Measurements from ENCODE around the gene OR2S2.

The OR2S2 gene

GRCh38 chr9:35974800-35975199 is 16.8 kb upstream of the OR2S2 start:
- TF ChIP-seq TAF1 (IDR thresholded peaks at IDR 0.05; ENCODE audit: borderline replicate concordance, insufficient read depth, low read length), result no peak
- TF ChIP-seq, protein P1, sequence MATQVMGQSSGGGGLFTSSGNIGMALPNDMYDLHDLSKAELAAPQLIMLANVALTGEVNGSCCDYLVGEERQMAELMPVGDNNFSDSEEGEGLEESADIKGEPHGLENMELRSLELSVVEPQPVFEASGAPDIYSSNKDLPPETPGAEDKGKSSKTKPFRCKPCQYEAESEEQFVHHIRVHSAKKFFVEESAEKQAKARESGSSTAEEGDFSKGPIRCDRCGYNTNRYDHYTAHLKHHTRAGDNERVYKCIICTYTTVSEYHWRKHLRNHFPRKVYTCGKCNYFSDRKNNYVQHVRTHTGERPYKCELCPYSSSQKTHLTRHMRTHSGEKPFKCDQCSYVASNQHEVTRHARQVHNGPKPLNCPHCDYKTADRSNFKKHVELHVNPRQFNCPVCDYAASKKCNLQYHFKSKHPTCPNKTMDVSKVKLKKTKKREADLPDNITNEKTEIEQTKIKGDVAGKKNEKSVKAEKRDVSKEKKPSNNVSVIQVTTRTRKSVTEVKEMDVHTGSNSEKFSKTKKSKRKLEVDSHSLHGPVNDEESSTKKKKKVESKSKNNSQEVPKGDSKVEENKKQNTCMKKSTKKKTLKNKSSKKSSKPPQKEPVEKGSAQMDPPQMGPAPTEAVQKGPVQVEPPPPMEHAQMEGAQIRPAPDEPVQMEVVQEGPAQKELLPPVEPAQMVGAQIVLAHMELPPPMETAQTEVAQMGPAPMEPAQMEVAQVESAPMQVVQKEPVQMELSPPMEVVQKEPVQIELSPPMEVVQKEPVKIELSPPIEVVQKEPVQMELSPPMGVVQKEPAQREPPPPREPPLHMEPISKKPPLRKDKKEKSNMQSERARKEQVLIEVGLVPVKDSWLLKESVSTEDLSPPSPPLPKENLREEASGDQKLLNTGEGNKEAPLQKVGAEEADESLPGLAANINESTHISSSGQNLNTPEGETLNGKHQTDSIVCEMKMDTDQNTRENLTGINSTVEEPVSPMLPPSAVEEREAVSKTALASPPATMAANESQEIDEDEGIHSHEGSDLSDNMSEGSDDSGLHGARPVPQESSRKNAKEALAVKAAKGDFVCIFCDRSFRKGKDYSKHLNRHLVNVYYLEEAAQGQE (IDR thresholded peaks at IDR 0.05; ENCODE audit: insufficient read depth in 1 of 2, low read depth in 2 of 2, low read length in 2 of 2), result no peak
- no peak for TF ChIP-seq POLR2AphosphoS5 (IDR thresholded peaks at IDR 0.05; ENCODE audit: low read depth, low read length)
- no peak for TF ChIP-seq FOXP2 (optimal IDR thresholded peaks at IDR 0.05; ENCODE audit: borderline replicate concordance, extremely low read depth, extremely low read length, insufficient read depth)
- TF ChIP-seq SIN3A (IDR thresholded peaks at IDR 0.05; ENCODE audit: borderline replicate concordance, insufficient read depth, low read length), result no peak

GRCh38 chr9:35972093-35972492 is 14.1 kb upstream of the OR2S2 start:
- TF ChIP-seq SIN3A (IDR thresholded peaks at IDR 0.05; ENCODE audit: borderline replicate concordance, insufficient read depth, low read length), result no peak
- TF ChIP-seq POLR2AphosphoS5 (IDR thresholded peaks at IDR 0.05; ENCODE audit: low read depth, low read length), result no peak
- no peak for TF ChIP-seq FOXP2 (optimal IDR thresholded peaks at IDR 0.05; ENCODE audit: borderline replicate concordance, extremely low read depth, extremely low read length, insufficient read depth)
- no peak for TF ChIP-seq TAF1 (IDR thresholded peaks at IDR 0.05; ENCODE audit: borderline replicate concordance, insufficient read depth, low read length)
- TF ChIP-seq, protein P1 (IDR thresholded peaks at IDR 0.05; ENCODE audit: insufficient read depth in 1 of 2, low read depth in 2 of 2, low read length in 2 of 2), result no peak

- no peak for TF ChIP-seq SIN3A (IDR thresholded peaks at IDR 0.05; ENCODE audit: borderline replicate concordance, insufficient read depth, low read length)
- TF ChIP-seq, protein P1 (IDR thresholded peaks at IDR 0.05; ENCODE audit: insufficient read depth in 1 of 2, low read depth in 2 of 2, low read length in 2 of 2), result no peak
- TF ChIP-seq POLR2AphosphoS5 (IDR thresholded peaks at IDR 0.05; ENCODE audit: low read depth, low read length), result no peak
- TF ChIP-seq TAF1 (IDR thresholded peaks at IDR 0.05; ENCODE audit: borderline replicate concordance, insufficient read depth, low read length), result no peak
- no peak for TF ChIP-seq FOXP2 (optimal IDR thresholded peaks at IDR 0.05; ENCODE audit: borderline replicate concordance, extremely low read depth, extremely low read length, insufficient read depth)
Measured at GRCh38 chr9:35967042-35967441, 9.1 kb upstream of the OR2S2 start.

DNA sequence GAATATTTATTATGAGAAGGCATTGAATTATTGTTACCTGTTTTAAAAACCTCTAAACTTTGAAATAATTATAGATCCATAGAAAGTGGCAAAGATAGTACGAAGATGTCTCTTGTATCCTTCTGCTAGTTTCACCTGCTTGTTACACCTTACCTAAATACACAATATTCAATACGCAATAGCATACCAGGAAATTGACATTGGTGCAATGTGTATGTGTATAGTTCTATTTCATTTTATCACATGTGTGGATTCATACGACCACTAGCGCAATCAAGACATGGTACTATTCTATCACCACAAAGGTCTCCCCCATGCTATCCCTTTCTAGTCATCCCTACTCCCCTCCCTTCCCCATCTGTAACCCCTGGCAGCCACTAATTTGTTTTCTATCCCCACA is 8.5 kb upstream of the OR2S2 start:
- TF ChIP-seq, protein P1 (IDR thresholded peaks at IDR 0.05; ENCODE audit: insufficient read depth in 1 of 2, low read depth in 2 of 2, low read length in 2 of 2), result no peak
- TF ChIP-seq TAF1 (IDR thresholded peaks at IDR 0.05; ENCODE audit: borderline replicate concordance, insufficient read depth, low read length) (no peak), SIN3A (IDR thresholded peaks at IDR 0.05; ENCODE audit: borderline replicate concordance, insufficient read depth, low read length) (no peak), POLR2AphosphoS5 (IDR thresholded peaks at IDR 0.05; ENCODE audit: low read depth, low read length) (no peak), FOXP2 (optimal IDR thresholded peaks at IDR 0.05; ENCODE audit: borderline replicate concordance, extremely low read depth, extremely low read length, insufficient read depth) (no peak)

- TF ChIP-seq SIN3A (IDR thresholded peaks at IDR 0.05; ENCODE audit: borderline replicate concordance, insufficient read depth, low read length) (no peak), FOXP2 (optimal IDR thresholded peaks at IDR 0.05; ENCODE audit: borderline replicate concordance, extremely low read depth, extremely low read length, insufficient read depth) (no peak), TAF1 (IDR thresholded peaks at IDR 0.05; ENCODE audit: borderline replicate concordance, insufficient read depth, low read length) (no peak), POLR2AphosphoS5 (IDR thresholded peaks at IDR 0.05; ENCODE audit: low read depth, low read length) (no peak)
- TF ChIP-seq, protein P1 (IDR thresholded peaks at IDR 0.05; ENCODE audit: insufficient read depth in 1 of 2, low read depth in 2 of 2, low read length in 2 of 2), result no peak
Measured at GRCh38 chr9:35965011-35965410, 7.1 kb upstream of the OR2S2 start.
